ENCODE results near the gene NXNL1. TPM values are rescaled to one million over a fixed set of nuclear protein-coding genes. Genes with fewer than 3 reads are reported as not detected.

The NXNL1 gene
- total and polyA plus RNA-seq, 2 of the 13 experiments (the other 11 are each of a cell fraction or from before 2014, with no cell fraction given), result not detected

- TF ChIP-seq ZNF101 (CRISPR knock-in tag; IDR thresholded peaks at IDR 0.05; ENCODE audit: borderline replicate concordance, low read depth), result no peak
- no peak for TF ChIP-seq CHCHD3 (CRISPR knock-in tag; IDR thresholded peaks at IDR 0.05)
- no peak for TF ChIP-seq ARHGAP35 (CRISPR knock-in tag; IDR thresholded peaks at IDR 0.05; ENCODE audit: borderline replicate concordance)
- no peak for TF ChIP-seq ZSCAN22 (CRISPR knock-in tag; IDR thresholded peaks at IDR 0.05)
- TF ChIP-seq SRSF9 (IDR thresholded peaks at IDR 0.05; ENCODE audit: borderline replicate concordance, insufficient read depth, low read depth, low read length, poor library complexity, severe bottlenecking), result no peak
- no peak for TF ChIP-seq NR1H2 (CRISPR knock-in tag; IDR thresholded peaks at IDR 0.05; ENCODE audit: borderline replicate concordance, low read depth)
- TF ChIP-seq IRF9 (CRISPR knock-in tag; IDR thresholded peaks at IDR 0.05; ENCODE audit: borderline replicate concordance), result no peak
- TF ChIP-seq ZNF652 (CRISPR knock-in tag; IDR thresholded peaks at IDR 0.05; ENCODE audit: borderline replicate concordance, low read depth), result no peak
- 0 out of 2 replicates have a peak, but pooled peaks have one; percentile 5 for TF ChIP-seq MXD3 (CRISPR knock-in tag; IDR thresholded peaks at IDR 0.05)
- no peak for TF ChIP-seq ZNF121 (CRISPR knock-in tag; IDR thresholded peaks at IDR 0.05)
- peak; percentile 3 for TF ChIP-seq HNRNPLL (IDR thresholded peaks at IDR 0.05; ENCODE audit: low read depth, low read length, poor library complexity, severe bottlenecking)
- TF ChIP-seq KLF11 (CRISPR knock-in tag; IDR thresholded peaks at IDR 0.05), result no peak
- TF ChIP-seq KDM5B (CRISPR knock-in tag; IDR thresholded peaks at IDR 0.05; ENCODE audit: borderline replicate concordance), result no peak
- TF ChIP-seq THRA (CRISPR knock-in tag; IDR thresholded peaks at IDR 0.05; ENCODE audit: borderline replicate concordance), result no peak
- TF ChIP-seq ZNF639 (CRISPR knock-in tag; conservative IDR thresholded peaks at IDR 0.05), result no peak
- no peak for TF ChIP-seq GATA4 (IDR thresholded peaks at IDR 0.05; ENCODE audit: borderline replicate concordance, low read depth)
- no peak for TF ChIP-seq ZNF572 (CRISPR knock-in tag; IDR thresholded peaks at IDR 0.05)
- TF ChIP-seq KDM4B (CRISPR knock-in tag; IDR thresholded peaks at IDR 0.05), result no peak
- no peak for TF ChIP-seq U2AF1 (optimal IDR thresholded peaks at IDR 0.05; ENCODE audit: low read depth, low read length)
- TF ChIP-seq BRD4 (CRISPR knock-in tag; IDR thresholded peaks at IDR 0.05), result no peak
- peak; percentile 33; the same call in 1 of the 2 replicates for TF ChIP-seq HIC2 (CRISPR knock-in tag; IDR thresholded peaks at IDR 0.05; ENCODE audit: low read depth)
- no peak for TF ChIP-seq IRF1 (CRISPR knock-in tag; IDR thresholded peaks at IDR 0.05; ENCODE audit: low read depth)
- TF ChIP-seq HIVEP1 (CRISPR knock-in tag; IDR thresholded peaks at IDR 0.05), result no peak; the same call in 1 of the 2 replicates
- TF ChIP-seq JUND (CRISPR knock-in tag; IDR thresholded peaks at IDR 0.05), result no peak
- TF ChIP-seq RNF2 (conservative IDR thresholded peaks at IDR 0.05; ENCODE audit: low read depth), result no peak
Observed at GRCh38 chr19:17420475-17420924, 40.2 kb downstream of the NXNL1 start (continued).

Measured in HepG2 (cell line).